ENCODE results near the gene OAS1. TPM values are rescaled to one million over a fixed set of nuclear protein-coding genes. Genes with fewer than 3 reads are reported as not detected.
"Not testable (repeated sequence)": the region's sequence is repeated elsewhere in the genome, so short reads cannot be mapped to it uniquely, and the experiment has no call there.

The OAS1 gene
- total RNA-seq, 1 donor from 2014 or later: 0.96 TPM

- Histone ChIP-seq H3K27ac (no peak overlapping the region), H3K4me1 (peaks cover 0 to 25% of the 10 kb centered on the region in 2 donors)
- intact Hi-C loops (cut with DNase I): loop anchor here (10.0 kb wide), 1 partner anchor 126 kb away; no protein-coding TSS in a partner anchor
Measured at GRCh38 chr12:112908548-112908947, 1.8 kb downstream of the OAS1 start.

GRCh38 chr12:112909693-112910092, 2.9 kb downstream of the OAS1 start:
- H3K27me3 ChIP-seq: no peaks in the 10 kb centered on the region
- TF ChIP-seq CTCF (IDR thresholded peaks at IDR 0.05): no peak
- no peak overlapping the region for H3K27ac ChIP-seq
- peaks cover 7 to 17% of the 10 kb centered on the region in 2 donors for H3K9me3 ChIP-seq
- H3K4me3 ChIP-seq: no peak overlapping the region
- intact Hi-C loops (cut with DNase I): loop anchor here (10.0 kb wide), 1 partner anchor 125 kb away; no protein-coding TSS in a partner anchor
- DNase-seq (ENCODE audit: low spot score in 2 of 2): no peak
- H3K36me3 ChIP-seq: peaks cover 0 to 5% of the 10 kb centered on the region in 2 donors
- H3K4me1 ChIP-seq: peaks cover 0 to 17% of the 10 kb centered on the region in 2 donors

More at GRCh38 chr12:112908548-112908947, 1.8 kb downstream of the OAS1 start:
- peaks cover 7 to 12% of the 10 kb centered on the region in 2 donors for H3K9me3 ChIP-seq
- peak overlapping the region in 1 of 2 donors; percentile 59 for H3K4me3 ChIP-seq
- DNase-seq (ENCODE audit: low spot score in 2 of 2): no peak
- TF ChIP-seq CTCF (IDR thresholded peaks at IDR 0.05): no peak
- H3K36me3 ChIP-seq: peaks cover 0 to 5% of the 10 kb centered on the region in 2 donors
- H3K27me3 ChIP-seq: no peaks in the 10 kb centered on the region

GRCh38 chr12:112913038-112913688, 6.4 kb downstream of the OAS1 start:
- no peak for DNase-seq (ENCODE audit: low spot score in 2 of 2)
- H3K9me3 ChIP-seq: peaks cover 7 to 17% of the 10 kb centered on the region in 2 donors
- H3K36me3 ChIP-seq: peaks cover 10 to 12% of the 10 kb centered on the region in 2 donors
- no peak for TF ChIP-seq CTCF (IDR thresholded peaks at IDR 0.05)
- intact Hi-C loops (cut with DNase I): no loop called here
- H3K4me1 ChIP-seq: no peaks in the 10 kb centered on the region
- no peak overlapping the region for H3K27ac ChIP-seq
- H3K27me3 ChIP-seq: no peaks in the 10 kb centered on the region
- no peak overlapping the region for H3K4me3 ChIP-seq

DNA sequence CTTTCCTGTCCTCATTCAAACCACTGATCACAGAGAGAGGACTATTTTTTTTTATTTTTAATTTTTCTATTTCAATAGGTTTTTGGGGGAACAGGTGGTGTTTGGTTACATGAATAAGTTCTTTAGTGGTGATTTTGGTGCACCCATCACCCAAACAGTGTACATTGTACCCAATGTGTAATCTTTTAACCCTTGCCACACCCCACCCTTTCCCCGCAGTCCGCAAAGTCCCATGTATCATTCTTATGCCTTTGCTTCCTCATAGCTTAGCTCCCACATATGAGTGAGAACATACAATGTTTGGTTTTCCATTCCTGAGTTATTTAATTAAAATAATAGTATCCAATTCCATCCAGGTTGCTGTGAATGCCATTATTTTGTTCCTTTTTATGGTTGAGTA, 7.1 kb downstream of the OAS1 start:
- Histone ChIP-seq H3K9me3 (peaks cover 7 to 17% of the 10 kb centered on the region in 2 donors), H3K36me3 (peaks cover 10 to 16% of the 10 kb centered on the region in 2 donors)
- H3K4me1 ChIP-seq; H3K27ac ChIP-seq; H3K4me3 ChIP-seq; DNase-seq (ENCODE audit: low spot score in 2 of 2); H3K27me3 ChIP-seq; intact Hi-C loops (cut with DNase I): not testable (repeated sequence)

- no peak overlapping the region for H3K4me3 ChIP-seq
- no peaks in the 10 kb centered on the region for H3K27me3 ChIP-seq
- H3K36me3 ChIP-seq: peaks cover 10 to 24% of the 10 kb centered on the region in 2 donors
- DNase-seq (ENCODE audit: low spot score in 2 of 2): no peak
- no peaks in the 10 kb centered on the region for H3K4me1 ChIP-seq
- no peak overlapping the region for H3K27ac ChIP-seq
- intact Hi-C loops (cut with DNase I): no loop called here
- no peak for TF ChIP-seq CTCF (IDR thresholded peaks at IDR 0.05)
- H3K9me3 ChIP-seq: peaks cover 7 to 17% of the 10 kb centered on the region in 2 donors
Measured at GRCh38 chr12:112916270-112916669, 9.5 kb downstream of the OAS1 start.

DNA sequence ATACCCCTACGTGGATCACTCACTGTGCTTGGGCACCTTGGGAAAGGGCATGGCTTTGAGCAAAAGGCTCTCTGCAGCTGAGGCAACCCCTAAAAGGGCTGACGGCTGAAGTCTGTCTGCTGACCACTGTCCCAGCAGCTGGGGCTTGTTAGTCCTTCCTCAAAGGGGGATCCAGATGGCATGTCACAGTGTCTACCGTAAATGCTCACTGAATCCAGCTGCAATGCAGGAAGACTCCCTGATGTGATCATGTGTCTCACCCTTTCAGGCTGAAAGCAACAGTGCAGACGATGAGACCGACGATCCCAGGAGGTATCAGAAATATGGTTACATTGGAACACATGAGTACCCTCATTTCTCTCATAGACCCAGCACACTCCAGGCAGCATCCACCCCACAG, 12.4 kb downstream of the OAS1 start:
- Histone ChIP-seq H3K4me3 (no peak overlapping the region), H3K27me3 (no peaks in the 10 kb centered on the region), H3K9me3 (no peaks in the 10 kb centered on the region), H3K27ac (no peak overlapping the region), H3K4me1 (no peaks in the 10 kb centered on the region), H3K36me3 (peaks cover 5 to 24% of the 10 kb centered on the region in 2 donors)
- TF ChIP-seq CTCF (IDR thresholded peaks at IDR 0.05): no peak
- no peak for DNase-seq (ENCODE audit: low spot score in 2 of 2)
- intact Hi-C loops (cut with DNase I): no loop called here
